GM23248 (cell line): ENCODE results near the gene FAM89B. TPM values are rescaled to one million over a fixed set of nuclear protein-coding genes. Genes with fewer than 3 reads are reported as not detected.
A peak's percentile ranks its signal among the peaks of the same experiment; 100 is the strongest.

Source experiments
- DNase-seq: peaks from one replicate; pipeline ENCODE4 v3.0.0-alpha.2; 2015
- H2AFZ ChIP-seq: fragments of 200-600 bp; sonication (generic); 2 replicates; pipeline ENCODE4 v1.6.1; 2016; ENCODE audit warnings: antibody characterized with exemption
- H3F3A ChIP-seq: fragments of 200-600 bp; sonication (generic); 2 replicates; pipeline ENCODE4 v1.6.1; 2016; ENCODE audit warnings: mild to moderate bottlenecking, antibody characterized with exemption, mixed run types; ENCODE audit not compliant: insufficient read depth
- H3K27ac ChIP-seq: fragments of 200-600 bp; sonication (generic); 2 replicates; pipeline ENCODE4 v1.5.1; 2016; ENCODE audit warnings: mild to moderate bottlenecking
- H3K27me3 ChIP-seq: fragments of 200-600 bp; sonication (generic); replicated peaks from 2 replicates; pipeline ENCODE4 v1.6.1; 2016; ENCODE audit warnings: mild to moderate bottlenecking; ENCODE audit not compliant: insufficient read depth
- H3K36me3 ChIP-seq: fragments of 200-600 bp; sonication (generic); 2 replicates; pipeline ENCODE4 v1.6.1; 2016; ENCODE audit warnings: low read depth, mild to moderate bottlenecking
- H3K4me1 ChIP-seq: fragments of 200-600 bp; sonication (generic); 2 replicates; pipeline ENCODE4 v1.6.1; 2016; ENCODE audit warnings: mild to moderate bottlenecking; ENCODE audit not compliant: insufficient read depth
- H3K4me2 ChIP-seq: fragments of 200-600 bp; sonication (generic); one replicate; pipeline ENCODE4 v1.6.1; 2016; ENCODE audit warnings: mild to moderate bottlenecking; ENCODE audit not compliant: unreplicated experiment
- H3K4me3 ChIP-seq: fragments of 200-600 bp; sonication (generic); 2 replicates; pipeline ENCODE4 v1.5.1; 2016; ENCODE audit warnings: mild to moderate bottlenecking
- H3K79me2 ChIP-seq: fragments of 200-600 bp; sonication (generic); 2 replicates; pipeline ENCODE4 v1.6.1; 2016; ENCODE audit warnings: mild to moderate bottlenecking; ENCODE audit not compliant: insufficient read depth
- H3K9ac ChIP-seq: fragments of 200-600 bp; sonication (generic); 2 replicates; pipeline ENCODE4 v1.6.1; 2016; ENCODE audit warnings: mild to moderate bottlenecking
- H3K9me2 ChIP-seq: fragments of 200-600 bp; sonication (generic); 2 replicates; pipeline ENCODE4 v1.6.1; 2016; ENCODE audit warnings: mixed run types, mild to moderate bottlenecking, moderate library complexity; ENCODE audit not compliant: insufficient read depth
- H3K9me3 ChIP-seq: fragments of 200-600 bp; sonication (generic); one replicate; pipeline ENCODE4 v1.6.1; 2017; ENCODE audit warnings: low read depth
- H4K20me1 ChIP-seq: fragments of 200-600 bp; sonication (generic); 2 replicates; pipeline ENCODE4 v1.6.0; 2016; ENCODE audit not compliant: insufficient read depth
- EZH2 ChIP-seq: fragments of 200-600 bp; sonication (generic); IDR thresholded peaks from 2 replicates; pipeline ENCODE4 v1.6.1; 2018; ENCODE audit warnings: antibody characterized with exemption, mild to moderate bottlenecking; ENCODE audit not compliant: insufficient read depth, poor library complexity, severe bottlenecking
- EZH2phosphoT487 ChIP-seq: fragments of 200-600 bp; sonication (generic); IDR thresholded peaks from 2 replicates; pipeline ENCODE4 v1.6.1; 2018; ENCODE audit warnings: antibody characterized with exemption, moderate library complexity, mild to moderate bottlenecking, low read depth; ENCODE audit not compliant: insufficient read depth
- WGBS, 2 experiments: methylation state at CpG; one replicate each; pipeline ENCODE4 v1.1.6; 2015 to 2017; ENCODE audit warnings: low lambda C conversion rate in 2 of 2, low coverage in 1 of 2; ENCODE audit errors: missing lambda C conversion rate in 2 of 2; 5-methylcytosine and 5-hydroxymethylcytosine counted together
- in situ Hi-C: fragments of 300-500 bp; cut with MboI; formaldehyde crosslinking; loops from 2 replicates; pipeline ENCODE4 v1.15.0; 2020
- polyA plus RNA-seq: library from polyadenylated mRNA; unstranded; fragments of >200 nt; fragmentation: Nextera tagmentation; extraction: Ambion mirVana; gene quantifications from 2 replicates; pipeline ENCODE4 v1.2.1, GENCODE V29; 2016
- total RNA-seq: library from RNA; depleted of rRNA; stranded (reverse); fragments of >200 nt; shearing (Covaris generic); gene quantifications from 2 replicates; pipeline ENCODE4 v1.2.3, GENCODE V29; 2014

FAM89B gene
- total and polyA plus RNA-seq, 2 experiments from 2014 or later = 67.0 to 73.1 TPM

- Histone ChIP-seq H3K36me3 (no peaks in the 10 kb centered on the region), H4K20me1 (no peaks in the 10 kb centered on the region), H3K27me3 (no peaks in the 10 kb centered on the region), H3K4me1 (peaks cover 47% of the 10 kb centered on the region), H3K9me2 (no peaks in the 10 kb centered on the region), H3F3A (peaks cover 45% of the 10 kb centered on the region), H3K4me3 (peak within 1 kb of the TSS; percentile 84), H3K27ac (peak within 1 kb of the TSS; percentile 89), H3K9ac (peak within 1 kb of the TSS; percentile 87), H3K9me3 (no peaks in the 10 kb centered on the region), H3K79me2 (peaks cover 34% of the 10 kb centered on the region), H2AFZ (peak within 1 kb of the TSS; percentile 58), H3K4me2 (peak within 1 kb of the TSS; percentile 83)
- in situ Hi-C loops = no loop called here
- WGBS, 2 experiments = 1 to 6% methylated on average over 8 to 73 of the region's 79 CpGs
- TF ChIP-seq EZH2phosphoT487 (no peak), EZH2 (no peak)
- DNase-seq = peak; percentile 90
Observed at GRCh38 chr11:65558002-65558929, 14.1 kb upstream of the FAM89B start, which contains the start of gene LTBP3. LTBP3 (minus strand) TSS chr11:65558359; CDS start chr11:65557959, 400 bp downstream.

GRCh38 chr11:65558930-65559509 is 13.3 kb upstream of the FAM89B start:
- DNase-seq = peak; percentile 79
- Histone ChIP-seq H3K9me3 (no peaks in the 10 kb centered on the region), H3K4me2 (peak overlapping the region; percentile 83), H3K4me3 (peak overlapping the region; percentile 84), H3K27me3 (no peaks in the 10 kb centered on the region), H2AFZ (peak overlapping the region; percentile 58), H3K9ac (peak overlapping the region; percentile 87), H4K20me1 (no peaks in the 10 kb centered on the region), H3K4me1 (peaks cover 47% of the 10 kb centered on the region), H3K27ac (peak overlapping the region; percentile 89), H3K79me2 (peaks cover 32% of the 10 kb centered on the region), H3K9me2 (no peaks in the 10 kb centered on the region), H3K36me3 (no peaks in the 10 kb centered on the region), H3F3A (peaks cover 45% of the 10 kb centered on the region)
- no peak for TF ChIP-seq EZH2
- TF ChIP-seq EZH2phosphoT487 = no peak
- in situ Hi-C loops = no loop called here
- WGBS, 2 experiments = 8 to 18% methylated on average over 14 to 17 of the region's 19 CpGs

- TF ChIP-seq EZH2 (no peak), EZH2phosphoT487 (no peak)
- Histone ChIP-seq H3K9me2 (no peaks in the 10 kb centered on the region), H2AFZ (no peak overlapping the region), H3K9ac (peak overlapping the region; percentile 87), H3K27ac (peak overlapping the region; percentile 89), H3K27me3 (no peaks in the 10 kb centered on the region), H3K4me2 (peak overlapping the region; percentile 10), H3F3A (peaks cover 45% of the 10 kb centered on the region), H3K4me3 (no peak overlapping the region), H3K79me2 (peaks cover 27% of the 10 kb centered on the region), H3K9me3 (no peaks in the 10 kb centered on the region), H4K20me1 (no peaks in the 10 kb centered on the region), H3K36me3 (no peaks in the 10 kb centered on the region), H3K4me1 (peaks cover 47% of the 10 kb centered on the region)
- in situ Hi-C loops = no loop called here
- WGBS, 2 experiments = 42 to 45% methylated on average over 5 of the region's 5 CpGs
- DNase-seq = peak; percentile 69
Observed at GRCh38 chr11:65559535-65559934, 12.8 kb upstream of the FAM89B start.

- DNase-seq = peak; percentile 90
- no peaks in the 10 kb centered on the region for H3K27me3 ChIP-seq
- no peaks in the 10 kb centered on the region for H4K20me1 ChIP-seq
- H3K36me3 ChIP-seq = no peaks in the 10 kb centered on the region
- H3K27ac ChIP-seq = peak overlapping the region; percentile 89
- H3K9me2 ChIP-seq = no peaks in the 10 kb centered on the region
- H2AFZ ChIP-seq = no peak overlapping the region
- WGBS, 2 experiments = 6 to 15% methylated on average over 5 of the region's 5 CpGs
- in situ Hi-C loops = no loop called here
- peaks cover 43% of the 10 kb centered on the region for H3K4me1 ChIP-seq
- H3K4me2 ChIP-seq = peak overlapping the region; percentile 10
- H3K9ac ChIP-seq = peak overlapping the region; percentile 87
- H3F3A ChIP-seq = peaks cover 45% of the 10 kb centered on the region
- H3K79me2 ChIP-seq = peaks cover 22% of the 10 kb centered on the region
- H3K9me3 ChIP-seq = no peaks in the 10 kb centered on the region
- H3K4me3 ChIP-seq = no peak overlapping the region
- TF ChIP-seq EZH2 (no peak), EZH2phosphoT487 (no peak)
Observed at GRCh38 chr11:65559951-65560537, 12.3 kb upstream of the FAM89B start.
